ENCODE results near the gene NADK2.
A peak's percentile ranks its signal among the peaks of the same experiment; 100 is the strongest.
"Not testable (repeated sequence)": the region's sequence is repeated elsewhere in the genome, so short reads cannot be mapped to it uniquely, and the experiment has no call there.

Gene NADK2

GRCh38 chr5:36205329-36205728 lies 36.4 kb downstream of the NADK2 start:
- no peak for DNase-seq

- DNase-seq, result no peak
Measured at GRCh38 chr5:36202521-36202961, 39.2 kb downstream of the NADK2 start.

GRCh38 chr5:36200513-36200912 lies 41.2 kb downstream of the NADK2 start:
- no peak for DNase-seq

GRCh38 chr5:36199620-36200019 lies 42.1 kb downstream of the NADK2 start:
- DNase-seq, result no peak

- DNase-seq, result not testable (repeated sequence)
Measured at GRCh38 chr5:36198783-36199182, 42.9 kb downstream of the NADK2 start.

GRCh38 chr5:36198281-36198680 lies 43.4 kb downstream of the NADK2 start:
- DNase-seq, result no peak

- DNase-seq, result no peak
Measured at GRCh38 chr5:36193746-36194145, 48.0 kb downstream of the NADK2 start.

GRCh38 chr5:36184408-36184807 lies 57.3 kb downstream of the NADK2 start:
- not testable (repeated sequence) for DNase-seq

GRCh38 chr5:36181774-36182173 lies 60.0 kb downstream of the NADK2 start:
- DNase-seq, result no peak

- no peak for DNase-seq
Measured at GRCh38 chr5:36180556-36181350, 61.0 kb downstream of the NADK2 start.

GRCh38 chr5:36179950-36180349 lies 61.8 kb downstream of the NADK2 start:
- no peak for DNase-seq

GRCh38 chr5:36178524-36178890 lies 63.2 kb downstream of the NADK2 start:
- no peak for DNase-seq

- no peak for DNase-seq
Measured at GRCh38 chr5:36177715-36178523, 63.8 kb downstream of the NADK2 start.

GRCh38 chr5:36177154-36177553 lies 64.6 kb downstream of the NADK2 start:
- DNase-seq, result no peak

- DNase-seq, result no peak
Measured at GRCh38 chr5:36175043-36175442, 66.7 kb downstream of the NADK2 start.

- no peak for DNase-seq
Measured at GRCh38 chr5:36174119-36174518, 67.6 kb downstream of the NADK2 start.

- DNase-seq, result no peak
Measured at GRCh38 chr5:36173426-36173825, 68.3 kb downstream of the NADK2 start.

GRCh38 chr5:36172599-36172998 lies 69.1 kb downstream of the NADK2 start:
- DNase-seq, result no peak

- DNase-seq, result no peak
Measured at GRCh38 chr5:36170832-36171424, 70.8 kb downstream of the NADK2 start.

- DNase-seq, result peak; percentile 15
Measured at GRCh38 chr5:36168737-36169136, 73.0 kb downstream of the NADK2 start.

GRCh38 chr5:36164461-36164860 lies 77.3 kb downstream of the NADK2 start:
- no peak for DNase-seq

GRCh38 chr5:36162810-36163486 lies 78.8 kb downstream of the NADK2 start:
- no peak for DNase-seq

- DNase-seq, result no peak
Measured at GRCh38 chr5:36161361-36161760, 80.4 kb downstream of the NADK2 start.
